Lower leg skin (tissue), 4 donors: ENCODE measurements around the gene PALB2. TPM values are rescaled to one million over a fixed set of nuclear protein-coding genes. Genes with fewer than 3 reads are reported as not detected.

Source experiments
- DNase-seq, 2 donors: peaks; one replicate each; pipeline ENCODE4 v3.0.0-alpha.2; 2019; ENCODE audit warnings: low spot score in 2 of 2
- H3K4me3 ChIP-seq: fragments of 200-600 bp; sonication (generic); 2 replicates; pipeline ENCODE4 v1.5.1; 2017; ENCODE audit warnings: mild to moderate bottlenecking, low read depth; ENCODE audit not compliant: poor library complexity, severe bottlenecking
- POLR2A ChIP-seq, 2 donors: fragments of 450-650 bp; IDR thresholded peaks; one replicate each; pipeline ENCODE4 v1.6.1; 2016 to 2017; ENCODE audit warnings: antibody characterized with exemption in 2 of 2, mild to moderate bottlenecking in 1 of 2, moderate library complexity in 1 of 2
- WGBS, 2 donors: methylation state at CpG; one replicate each; pipeline ENCODE4 v1.1.5; 2018; 5-methylcytosine and 5-hydroxymethylcytosine counted together
- intact Hi-C: fragments of 100-400 bp; cut with DNase I; formaldehyde crosslinking; loops from one replicate; pipeline ENCODE4 v1.15.0; 2023; ENCODE audit warnings: low total_unique reads
- total RNA-seq, 4 donors: library from RNA; depleted of rRNA; stranded (reverse); fragments of >200 nt; gene quantifications; one replicate each; pipeline ENCODE4 v1.1.0, GENCODE V29; 2016
- TF ChIP-seq, protein P1 (sequence below), 3 donors: fragments of 450-650 bp; IDR thresholded peaks; one replicate each; pipeline ENCODE4 v1.5.1; 2016; ENCODE audit warnings: antibody characterized with exemption in 3 of 3, mild to moderate bottlenecking in 3 of 3, moderate library complexity in 2 of 3

The PALB2 gene
- total RNA-seq, 4 donors from 2014 or later: 10.9 to 16.3 (median 13.0) TPM

DNA sequence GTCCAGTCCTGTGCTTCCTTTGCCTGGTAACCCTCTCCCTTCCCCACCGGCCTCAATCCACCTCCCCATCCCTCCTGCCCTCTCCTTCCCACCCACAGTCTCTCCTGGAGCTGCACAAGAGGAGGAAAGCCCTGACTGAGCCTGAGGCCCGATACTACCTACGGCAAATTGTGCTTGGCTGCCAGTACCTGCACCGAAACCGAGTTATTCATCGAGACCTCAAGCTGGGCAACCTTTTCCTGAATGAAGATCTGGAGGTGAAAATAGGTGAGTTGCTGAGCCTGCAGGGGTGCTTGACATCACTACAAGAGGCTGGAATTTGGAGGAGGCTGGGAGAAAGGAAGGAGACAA, 38.9 kb upstream of the PALB2 start:
- H3K4me3 ChIP-seq: no peak overlapping the region
- intact Hi-C loops: no loop called here
- DNase-seq: peak in 1 of 2 donors; percentile 76
- 33 to 39% methylated on average over 6 of the region's 6 CpGs for WGBS, 2 donors
- TF ChIP-seq POLR2A (IDR thresholded peaks at IDR 0.05): no peak
- TF ChIP-seq, protein P1, sequence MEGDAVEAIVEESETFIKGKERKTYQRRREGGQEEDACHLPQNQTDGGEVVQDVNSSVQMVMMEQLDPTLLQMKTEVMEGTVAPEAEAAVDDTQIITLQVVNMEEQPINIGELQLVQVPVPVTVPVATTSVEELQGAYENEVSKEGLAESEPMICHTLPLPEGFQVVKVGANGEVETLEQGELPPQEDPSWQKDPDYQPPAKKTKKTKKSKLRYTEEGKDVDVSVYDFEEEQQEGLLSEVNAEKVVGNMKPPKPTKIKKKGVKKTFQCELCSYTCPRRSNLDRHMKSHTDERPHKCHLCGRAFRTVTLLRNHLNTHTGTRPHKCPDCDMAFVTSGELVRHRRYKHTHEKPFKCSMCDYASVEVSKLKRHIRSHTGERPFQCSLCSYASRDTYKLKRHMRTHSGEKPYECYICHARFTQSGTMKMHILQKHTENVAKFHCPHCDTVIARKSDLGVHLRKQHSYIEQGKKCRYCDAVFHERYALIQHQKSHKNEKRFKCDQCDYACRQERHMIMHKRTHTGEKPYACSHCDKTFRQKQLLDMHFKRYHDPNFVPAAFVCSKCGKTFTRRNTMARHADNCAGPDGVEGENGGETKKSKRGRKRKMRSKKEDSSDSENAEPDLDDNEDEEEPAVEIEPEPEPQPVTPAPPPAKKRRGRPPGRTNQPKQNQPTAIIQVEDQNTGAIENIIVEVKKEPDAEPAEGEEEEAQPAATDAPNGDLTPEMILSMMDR (IDR thresholded peaks at IDR 0.05): no peak

- H3K4me3 ChIP-seq: peak overlapping the region; percentile 19
- intact Hi-C loops: no loop called here
- 11 to 12% methylated on average over 24 of the region's 24 CpGs for WGBS, 2 donors
- TF ChIP-seq, protein P1 (IDR thresholded peaks at IDR 0.05): no peak
- TF ChIP-seq POLR2A (IDR thresholded peaks at IDR 0.05): no peak
- DNase-seq: peak in 1 of 2 donors; percentile 83
These were observed 38.3 kb upstream of the PALB2 start for GRCh38 chr16:23679274-23679985.

DNA sequence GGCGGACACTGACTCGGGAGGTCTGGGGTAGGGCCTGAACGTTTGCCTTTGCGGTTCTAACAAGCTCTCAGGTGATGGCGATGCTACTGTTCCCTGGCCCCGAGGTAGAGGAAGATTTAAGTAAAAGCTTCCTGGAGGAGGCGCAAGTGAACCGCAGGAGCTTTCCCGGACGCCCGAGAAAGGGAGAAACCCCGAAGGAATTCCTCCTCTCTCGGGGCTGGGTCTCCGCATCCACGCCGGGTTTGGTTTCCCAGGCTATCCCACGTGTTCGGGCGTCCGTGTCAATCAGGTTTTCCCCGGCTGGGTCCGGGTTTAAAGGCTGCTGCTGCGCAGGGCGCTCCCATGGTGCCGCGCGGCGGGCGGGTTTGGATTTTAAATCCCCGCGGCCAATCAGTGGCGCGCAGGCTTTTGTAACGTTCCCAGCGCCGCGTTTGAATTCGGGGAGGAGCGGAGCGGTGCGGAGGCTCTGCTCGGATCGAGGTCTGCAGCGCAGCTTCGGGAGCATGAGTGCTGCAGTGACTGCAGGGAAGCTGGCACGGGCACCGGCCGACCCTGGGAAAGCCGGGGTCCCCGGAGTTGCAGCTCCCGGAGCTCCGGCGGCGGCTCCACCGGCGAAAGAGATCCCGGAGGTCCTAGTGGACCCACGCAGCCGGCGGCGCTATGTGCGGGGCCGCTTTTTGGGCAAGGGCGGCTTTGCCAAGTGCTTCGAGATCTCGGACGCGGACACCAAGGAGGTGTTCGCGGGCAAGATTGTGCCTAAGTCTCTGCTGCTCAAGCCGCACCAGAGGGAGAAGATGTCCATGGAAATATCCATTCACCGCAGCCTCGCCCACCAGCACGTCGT, 37.5 kb upstream of the PALB2 start, which contains the start of gene PLK1:
TSS of gene PLK1 (plus strand) at position 460 of the 844 bp plus-strand sequence. CDS start at position 504, 44 bp downstream.
- no peak for TF ChIP-seq POLR2A (IDR thresholded peaks at IDR 0.05)
- intact Hi-C loops: no loop called here
- WGBS, 2 donors: 1% methylated on average over 58 to 62 of the region's 75 CpGs
- DNase-seq: peak; percentile 42 to 91
- peak within 1 kb of the TSS; percentile 19 for H3K4me3 ChIP-seq

GRCh38 chr16:23676924-23677480, 35.9 kb upstream of the PALB2 start:
- DNase-seq: peak in 1 of 2 donors; percentile 31
- intact Hi-C loops: no loop called here
- 95 to 100% methylated on average over 2 of the region's 2 CpGs for WGBS, 2 donors
- no peak overlapping the region for H3K4me3 ChIP-seq
- TF ChIP-seq, protein P1 (IDR thresholded peaks at IDR 0.05): no peak
- TF ChIP-seq POLR2A (IDR thresholded peaks at IDR 0.05): no peak

DNA sequence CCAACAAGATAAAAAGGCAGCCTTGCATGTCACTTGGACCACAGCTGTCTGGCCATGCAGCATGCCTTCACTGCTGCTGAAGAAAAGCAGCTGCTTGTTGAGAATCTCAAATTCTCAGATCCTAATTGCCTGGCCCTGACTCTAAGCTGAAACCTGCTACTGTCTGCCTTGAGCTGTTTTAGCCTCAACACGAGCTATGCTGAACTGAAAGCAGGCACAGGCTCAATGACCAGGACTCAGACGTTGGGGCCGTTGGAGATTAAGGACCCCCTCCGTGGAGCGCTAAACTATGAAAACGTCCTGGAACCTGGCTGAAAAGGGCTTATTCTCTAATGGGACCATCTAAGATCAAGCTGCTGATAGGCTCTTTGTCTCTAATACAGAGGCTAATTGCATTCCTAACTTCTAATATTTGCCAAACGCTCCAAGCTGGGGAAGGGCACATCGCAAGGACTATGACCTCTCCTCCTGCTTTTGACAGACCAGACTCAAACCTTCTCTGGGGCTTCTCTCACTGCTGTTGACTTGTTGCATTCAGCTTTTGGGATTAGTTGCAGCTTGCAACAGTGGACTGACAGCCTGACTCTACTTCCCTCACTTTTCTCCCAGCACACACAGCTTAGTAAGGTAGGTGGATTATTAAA, 33.0 kb upstream of the PALB2 start:
- 68 to 87% methylated on average over 8 of the region's 8 CpGs for WGBS, 2 donors
- DNase-seq: peak in 1 of 2 donors; percentile 20
- no peak overlapping the region for H3K4me3 ChIP-seq
- TF ChIP-seq, protein P1 (IDR thresholded peaks at IDR 0.05): no peak
- TF ChIP-seq POLR2A (IDR thresholded peaks at IDR 0.05): no peak
- intact Hi-C loops: no loop called here
